ENCODE results near the gene ACACA.

The ACACA gene

DNA sequence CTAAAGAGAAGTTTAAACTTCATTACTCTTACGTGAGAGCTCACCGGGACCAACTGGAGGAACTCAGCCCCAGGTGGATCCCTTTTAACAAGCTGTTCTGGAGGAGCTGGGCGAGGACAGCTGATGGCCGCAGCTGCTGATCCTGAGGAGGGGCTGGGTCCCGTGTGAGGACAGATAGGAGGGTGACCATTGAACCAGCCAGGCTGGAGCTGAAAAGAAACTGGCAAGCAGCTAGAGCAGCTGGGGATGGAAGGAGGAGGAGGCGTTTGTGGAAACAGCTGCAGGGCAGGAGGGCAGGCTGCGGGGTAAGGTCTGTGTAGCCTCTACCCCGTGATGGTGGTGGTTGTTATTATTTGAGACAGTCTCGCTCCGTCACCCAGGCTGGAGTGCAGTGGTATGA lies 338.4 kb downstream of the ACACA start:
- no peak for DNase-seq (ENCODE audit: low read depth in 2 of 2)

DNA sequence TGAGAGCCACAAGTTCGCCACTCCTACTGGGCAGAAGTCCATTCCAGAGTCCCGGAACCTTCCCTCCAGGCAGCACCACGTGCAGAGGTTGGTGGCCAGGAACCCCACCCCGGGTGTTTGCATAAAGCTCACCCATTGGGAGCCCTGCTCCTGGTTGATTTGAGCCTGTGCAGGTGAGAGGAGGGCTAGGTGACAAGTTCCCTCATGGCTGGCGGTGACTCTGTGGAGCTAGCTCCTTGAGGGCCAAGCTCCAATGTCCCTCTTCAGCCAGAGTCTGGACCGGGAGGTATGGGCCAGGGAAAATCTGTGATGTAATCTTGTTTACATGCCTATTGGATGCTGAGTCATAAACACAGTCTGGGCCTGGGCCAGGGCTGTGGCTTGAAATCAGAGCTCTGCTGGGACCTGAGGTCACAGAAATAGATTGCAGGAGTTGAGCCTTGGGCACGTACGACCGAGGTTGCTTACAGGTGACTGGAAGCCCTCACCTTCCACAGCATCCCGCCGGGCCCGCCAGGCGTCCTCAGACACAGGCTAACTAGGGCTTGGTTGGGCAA lies 339.0 kb downstream of the ACACA start:
- DNase-seq (ENCODE audit: low read depth in 2 of 2) = no peak

DNA sequence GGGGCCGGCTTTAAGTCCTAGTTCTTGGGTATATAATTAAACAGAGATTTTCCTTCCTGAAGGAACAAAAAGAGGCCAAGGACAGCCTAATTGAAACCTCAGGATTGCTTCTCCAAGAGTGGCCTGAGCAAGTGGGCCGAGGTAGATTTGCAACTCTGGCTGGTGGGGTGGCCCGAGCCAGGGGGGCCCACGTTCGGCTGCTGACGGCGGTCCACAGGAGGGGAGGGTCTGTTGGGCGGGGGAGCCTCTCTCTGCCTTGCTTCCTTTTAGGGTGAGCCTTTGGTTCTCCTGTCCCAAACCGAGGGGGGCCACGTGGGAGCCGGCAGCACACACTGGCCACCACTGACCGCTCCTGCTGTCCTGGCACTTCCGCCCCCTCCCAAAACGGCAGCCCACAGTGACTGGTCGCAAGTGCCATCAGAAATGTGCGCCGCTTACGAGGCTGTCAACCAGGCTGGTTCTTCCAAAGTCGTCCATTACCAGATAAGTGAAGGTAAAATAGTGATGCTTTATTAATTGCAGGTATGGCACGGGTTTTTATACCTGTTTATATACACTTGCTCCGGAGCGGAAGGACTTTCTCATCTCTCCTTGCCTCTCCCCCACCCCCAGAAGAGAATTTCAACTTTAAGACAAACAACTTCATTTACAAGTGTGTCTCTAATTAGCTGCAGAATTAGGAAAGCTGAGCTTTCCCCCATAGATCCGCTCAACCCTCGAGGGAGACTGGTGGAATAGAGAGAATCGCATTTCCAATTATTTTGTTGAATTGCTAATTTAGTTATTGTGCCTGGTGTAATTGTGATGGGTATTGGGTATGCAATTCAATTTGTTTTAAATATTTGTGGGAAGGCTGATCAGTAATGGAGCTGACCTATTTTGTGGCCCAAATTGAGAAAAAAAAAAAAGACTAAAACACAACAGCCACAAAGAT lies 340.0 kb downstream of the ACACA start:
- DNase-seq (ENCODE audit: low read depth in 2 of 2) = no peak

DNA sequence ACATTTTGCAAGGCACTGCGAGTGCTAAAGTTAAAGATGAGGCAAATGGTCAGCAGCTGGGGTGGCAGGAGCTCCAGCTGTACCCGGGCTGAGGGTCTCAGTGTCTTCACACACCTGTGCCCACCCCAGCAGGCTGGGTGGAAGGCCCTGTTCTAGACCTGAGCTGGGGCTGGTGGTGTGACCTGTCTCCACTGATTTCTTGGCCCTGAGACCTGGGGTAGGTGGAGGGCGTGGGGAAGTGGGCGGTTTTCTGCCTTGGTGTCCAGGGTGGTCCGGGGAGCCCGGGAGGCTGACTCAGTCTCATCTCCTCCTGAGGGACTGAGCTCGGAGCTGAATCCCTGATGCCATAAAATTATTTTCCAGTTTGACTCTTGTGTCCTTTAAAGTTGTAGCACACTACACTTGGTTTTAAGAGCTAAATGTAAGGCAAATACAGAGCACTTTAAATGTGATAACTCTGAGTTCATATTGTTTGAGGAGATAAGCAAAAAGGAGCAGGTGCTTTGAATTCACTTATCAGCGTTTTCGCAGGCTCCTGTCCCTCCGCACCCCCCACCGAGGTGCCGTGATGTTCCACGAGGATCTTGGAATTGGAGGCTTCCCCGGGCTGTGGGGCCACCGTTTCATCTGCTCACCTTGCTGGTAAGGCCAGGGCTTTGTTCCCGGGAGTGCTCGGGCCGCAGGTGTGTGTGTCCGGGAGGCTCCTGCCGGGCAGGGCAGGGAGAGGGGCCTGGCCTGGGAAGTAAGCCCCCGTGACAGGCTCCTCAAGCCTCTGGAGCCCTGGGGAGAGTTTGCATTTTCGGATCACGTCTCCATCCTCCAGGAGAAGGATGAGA lies 340.9 kb downstream of the ACACA start:
- no peak for DNase-seq (ENCODE audit: low read depth in 2 of 2)

DNA sequence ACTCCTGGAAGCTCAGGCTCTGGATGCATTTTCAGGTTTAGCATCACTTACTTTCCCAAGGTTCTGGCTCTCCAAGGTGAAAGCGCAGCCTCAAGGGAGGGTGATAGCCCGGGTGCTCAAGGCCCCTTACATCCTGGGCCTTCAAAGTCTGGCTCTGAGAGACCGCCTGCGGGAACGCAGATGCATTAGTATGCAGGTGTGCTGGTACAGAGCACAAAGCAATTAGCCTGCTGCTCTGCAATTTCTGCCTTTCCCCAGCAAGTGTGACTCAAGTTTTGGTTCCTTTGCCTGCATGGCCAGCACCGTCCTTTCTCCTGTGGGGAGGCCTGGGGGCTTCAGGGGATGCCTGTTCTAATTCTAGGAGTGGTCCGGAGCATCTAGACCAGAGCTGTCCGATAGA lies 341.7 kb downstream of the ACACA start:
- DNase-seq (ENCODE audit: low read depth in 2 of 2) = no peak

DNA sequence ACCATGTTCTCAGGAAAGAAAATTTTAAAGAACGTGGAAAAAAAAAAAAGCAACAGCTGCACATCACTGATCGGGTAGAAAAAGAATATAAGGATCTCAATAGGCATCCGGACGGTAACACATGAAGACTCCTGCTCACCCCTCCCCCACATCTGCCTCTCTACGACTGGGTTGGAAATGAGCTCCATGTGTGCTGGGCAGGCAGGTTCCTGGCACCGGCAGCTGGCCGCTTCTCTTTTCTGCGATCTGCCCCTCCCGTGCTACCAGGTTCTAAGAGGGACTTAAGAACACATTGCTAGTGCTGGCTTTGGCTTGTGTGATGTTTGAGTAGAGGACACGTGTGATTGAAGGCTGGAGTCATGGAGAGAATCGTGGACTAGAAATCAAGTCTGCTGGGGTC lies 342.4 kb downstream of the ACACA start:
- DNase-seq (ENCODE audit: low read depth in 2 of 2) = no peak

DNA sequence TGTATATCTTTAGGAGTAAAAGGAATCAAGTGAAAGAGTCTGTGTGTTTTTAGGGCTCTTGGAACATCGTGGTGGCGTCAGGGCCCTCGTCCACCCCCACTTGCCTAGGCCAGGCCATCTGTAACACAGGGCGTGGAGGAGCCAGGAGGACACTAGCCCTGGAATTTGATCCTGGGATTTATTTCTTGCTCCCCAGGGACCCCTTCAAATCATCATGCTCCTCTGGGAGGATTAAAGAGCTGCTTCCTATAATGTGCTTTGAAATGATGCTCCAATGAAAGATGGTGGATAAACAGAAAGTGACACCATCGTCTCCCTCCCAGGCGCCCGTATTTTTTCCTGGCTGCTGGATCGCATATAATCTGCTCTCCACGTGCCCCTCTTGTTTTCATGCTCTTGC lies 344.6 kb downstream of the ACACA start:
- no peak for DNase-seq (ENCODE audit: low read depth in 2 of 2)

DNA sequence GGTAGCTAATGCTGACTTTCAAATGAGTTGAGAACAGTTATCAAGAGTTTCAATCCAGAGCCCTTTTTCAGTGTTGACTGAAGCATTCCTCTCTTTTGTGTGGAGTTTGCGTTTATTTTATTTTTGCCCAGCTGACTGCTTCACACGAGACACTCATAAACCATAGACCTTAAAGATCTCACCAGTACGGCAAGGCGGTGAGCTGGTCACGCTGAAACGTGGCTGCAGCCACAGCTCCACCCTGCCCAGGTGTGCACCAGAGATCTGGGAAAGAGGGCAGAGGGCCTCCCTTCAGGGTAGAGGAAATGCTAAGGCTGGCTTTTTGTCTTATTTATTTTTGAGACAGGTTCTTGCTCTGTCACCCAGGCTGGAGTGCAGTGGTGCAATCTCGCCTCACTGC lies 345.7 kb downstream of the ACACA start:
- no peak for DNase-seq (ENCODE audit: low read depth in 2 of 2)

DNA sequence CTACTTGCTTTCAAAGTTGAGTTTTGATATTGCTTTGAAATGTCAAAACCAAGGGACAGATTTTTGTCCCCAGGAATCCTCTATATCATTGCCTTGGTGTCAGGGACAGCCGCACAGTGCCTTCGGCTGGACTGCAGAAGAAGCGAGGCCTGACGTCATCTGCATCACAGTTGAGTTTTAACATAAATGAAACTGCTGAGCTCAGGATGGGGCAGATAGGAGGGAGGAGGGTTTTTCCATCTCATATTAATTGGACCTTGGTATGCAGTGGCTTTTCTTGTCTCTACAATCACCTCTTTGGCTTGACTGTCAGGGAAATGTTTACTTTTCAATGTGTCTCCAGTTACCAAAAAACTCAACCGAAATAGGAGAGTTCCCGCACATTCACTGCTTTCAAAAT lies 346.5 kb downstream of the ACACA start:
- DNase-seq (ENCODE audit: low read depth in 2 of 2) = no peak

DNA sequence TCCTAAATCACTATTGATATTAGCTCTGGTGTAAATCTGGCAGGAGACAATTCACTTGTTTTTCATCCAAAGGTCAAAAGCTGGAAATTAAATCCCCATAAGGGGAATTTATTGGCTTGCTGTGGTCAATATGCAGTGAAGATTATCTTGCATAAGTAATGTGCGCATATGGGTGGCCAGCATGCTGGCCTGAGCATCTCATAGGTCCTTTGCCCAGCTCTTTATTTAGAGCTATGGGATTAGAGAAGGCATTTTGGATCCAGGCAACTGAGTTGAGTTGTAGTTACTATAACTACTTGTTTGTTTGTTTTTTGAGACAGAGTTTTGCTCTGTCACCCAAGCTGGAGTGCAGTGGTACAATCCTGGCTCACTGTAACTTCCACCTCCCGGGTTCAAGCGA lies 347.1 kb downstream of the ACACA start:
- DNase-seq (ENCODE audit: low read depth in 2 of 2) = no peak

DNA sequence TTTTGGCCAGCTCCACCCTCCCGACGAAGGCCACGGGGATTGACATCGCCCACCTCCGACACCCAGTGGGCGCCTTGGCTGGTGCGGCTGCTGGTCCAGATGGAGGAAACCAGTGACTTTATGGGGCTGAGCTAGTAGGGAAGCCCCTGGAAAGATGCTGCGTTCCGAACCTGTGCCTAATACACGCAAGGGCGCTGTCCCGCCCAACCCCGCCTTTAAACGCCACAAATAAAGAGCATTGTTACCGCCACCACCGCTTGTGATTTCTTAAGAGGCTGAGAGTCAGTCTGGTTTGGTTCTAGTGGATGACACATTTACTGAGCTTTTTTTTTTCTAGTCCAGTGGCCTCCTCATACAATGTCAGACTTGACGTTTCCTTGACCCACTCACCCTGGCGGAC lies 350.0 kb downstream of the ACACA start:
- no peak for DNase-seq (ENCODE audit: low read depth in 2 of 2)

DNA sequence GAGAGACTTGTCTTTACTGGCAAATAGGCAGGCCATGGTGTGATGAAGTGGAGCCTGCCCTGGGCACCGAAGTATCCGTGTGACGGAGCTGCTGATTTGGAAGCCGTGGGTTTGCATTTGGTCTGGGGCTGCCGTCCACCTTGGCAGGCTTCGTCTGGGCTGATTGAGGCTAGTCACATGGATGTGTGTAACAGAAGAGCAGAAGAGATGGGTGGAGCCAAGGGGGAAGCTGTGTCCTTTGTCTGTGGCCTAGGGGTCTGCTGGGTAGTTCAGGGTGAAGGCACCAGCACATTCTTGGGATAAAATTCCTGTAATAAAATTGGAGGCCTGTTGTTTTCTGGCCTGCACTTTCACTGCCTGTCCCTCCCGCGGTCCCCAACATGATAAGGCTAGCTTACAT lies 351.7 kb downstream of the ACACA start:
- no peak for DNase-seq (ENCODE audit: low read depth in 2 of 2)

DNA sequence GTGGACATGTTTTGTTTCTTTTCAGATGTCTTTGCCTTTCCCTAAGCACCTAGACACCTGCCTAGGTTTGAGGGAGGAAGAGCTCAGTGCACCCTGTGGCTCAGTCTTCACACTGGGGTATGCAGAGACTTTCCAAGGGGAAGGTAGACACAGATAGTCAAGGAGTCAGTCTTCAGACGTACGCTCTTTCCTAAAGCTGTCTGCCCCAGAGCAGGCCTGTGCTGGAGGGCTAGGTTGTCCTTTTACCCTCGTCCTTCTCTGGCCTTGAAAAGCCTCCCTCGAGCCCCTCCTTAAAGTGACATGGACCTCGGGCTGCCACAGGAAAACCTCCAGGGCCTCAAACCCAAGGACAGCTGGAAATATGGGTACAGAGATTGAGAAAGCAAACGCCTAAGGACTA lies 354.2 kb downstream of the ACACA start:
- no peak for DNase-seq (ENCODE audit: low read depth in 2 of 2)

DNA sequence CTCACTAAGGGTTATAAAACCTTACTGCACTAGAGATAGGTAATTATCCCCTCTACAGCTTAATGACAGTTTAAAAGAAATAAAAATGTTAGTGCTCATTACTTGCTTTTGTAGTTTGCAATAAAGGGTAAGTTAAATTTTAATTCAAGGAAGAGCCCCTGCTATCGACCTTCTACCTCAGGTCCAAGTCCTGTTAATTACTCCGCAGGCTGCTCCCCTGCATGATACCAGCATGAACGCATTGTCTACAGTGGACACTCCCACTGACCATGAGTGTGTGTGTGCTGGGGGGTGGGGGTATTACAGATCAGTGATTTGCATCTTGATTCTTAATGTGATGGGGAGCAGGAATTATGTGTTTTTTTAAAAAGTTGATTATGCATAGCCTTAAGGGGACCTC lies 354.8 kb downstream of the ACACA start:
- DNase-seq (ENCODE audit: low read depth in 2 of 2) = no peak

DNA sequence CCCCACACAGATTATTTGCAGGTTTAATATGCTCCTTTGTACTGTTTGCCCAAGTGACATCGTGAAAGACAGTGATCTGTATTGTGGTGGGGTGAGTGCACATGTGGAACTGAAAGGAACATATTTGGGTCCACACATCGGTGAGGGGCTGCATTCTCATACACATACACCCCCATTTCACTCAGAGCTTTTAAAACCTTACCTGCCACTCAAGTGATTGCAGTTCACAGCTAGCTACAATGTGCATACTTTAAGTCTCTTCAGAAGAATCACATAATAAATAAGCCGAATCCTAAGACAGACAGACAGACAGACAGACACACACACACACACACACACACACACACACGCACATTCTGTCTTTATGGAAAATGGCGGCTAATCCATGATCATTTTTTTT lies 355.3 kb downstream of the ACACA start:
- no peak for DNase-seq (ENCODE audit: low read depth in 2 of 2)

DNA sequence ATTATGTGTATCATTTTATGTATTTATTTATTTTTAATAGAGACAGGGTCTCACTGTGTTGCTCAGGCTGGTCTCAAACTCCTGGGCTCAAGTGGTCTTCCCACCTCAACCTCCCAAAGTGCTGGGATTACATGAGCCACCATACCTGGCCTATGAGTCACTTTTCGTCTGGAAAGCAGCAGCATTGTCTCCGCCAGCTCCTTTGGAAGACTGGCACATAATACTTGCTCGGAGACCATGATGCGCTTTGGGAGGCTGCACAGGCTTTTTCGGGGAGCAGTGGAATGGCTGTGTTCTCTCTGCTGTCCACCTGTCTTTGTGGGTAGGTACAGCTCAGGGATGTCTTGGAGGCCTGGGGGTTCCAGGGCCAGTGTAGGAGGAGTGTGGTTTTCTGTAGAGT lies 355.7 kb downstream of the ACACA start:
- DNase-seq (ENCODE audit: low read depth in 2 of 2) = no peak

DNA sequence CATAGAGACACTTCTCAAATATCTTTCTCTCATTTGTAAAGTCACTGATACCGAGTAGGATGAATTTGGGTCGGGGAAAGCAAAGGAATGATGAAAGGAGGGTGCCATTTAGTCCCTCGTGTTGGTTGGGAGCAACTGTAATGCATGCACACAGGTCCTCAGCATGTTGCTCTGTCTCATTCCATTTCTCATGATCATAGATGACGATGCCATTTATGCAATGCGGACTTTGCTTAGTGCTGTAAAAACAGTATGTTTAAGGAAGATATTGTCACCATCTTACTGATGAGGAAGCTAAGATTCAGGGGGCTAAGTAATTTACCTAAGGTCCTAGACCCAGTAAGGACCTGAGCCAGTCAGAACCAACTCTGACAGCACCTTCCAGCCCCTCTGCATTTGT lies 357.8 kb downstream of the ACACA start:
- no peak for DNase-seq (ENCODE audit: low read depth in 2 of 2)

DNA sequence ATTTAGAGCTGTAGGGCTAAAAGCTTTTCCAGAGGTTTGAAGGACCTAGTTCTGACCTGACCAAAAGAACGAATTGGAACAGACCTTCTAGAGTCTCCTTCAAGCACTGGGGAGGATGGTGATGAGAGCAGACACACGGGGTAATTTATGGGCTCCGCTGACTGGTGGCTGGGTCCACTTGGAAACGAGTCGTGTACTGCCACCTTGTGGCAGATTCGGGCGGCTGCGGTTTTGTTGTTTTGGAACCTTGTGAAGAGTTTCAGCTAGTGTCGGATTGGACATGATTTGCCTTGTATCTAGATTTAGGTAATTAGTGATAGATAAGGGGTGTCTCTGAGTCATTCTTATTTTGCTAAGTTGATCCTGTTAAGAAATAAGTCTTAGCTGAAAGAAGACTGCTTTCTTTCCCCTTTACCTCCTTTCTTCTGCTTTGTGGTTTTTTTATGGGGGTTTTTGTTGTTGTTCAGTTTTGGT lies 359.0 kb downstream of the ACACA start:
- peak; percentile 52 to 75 for DNase-seq (ENCODE audit: low read depth in 2 of 2)

DNA sequence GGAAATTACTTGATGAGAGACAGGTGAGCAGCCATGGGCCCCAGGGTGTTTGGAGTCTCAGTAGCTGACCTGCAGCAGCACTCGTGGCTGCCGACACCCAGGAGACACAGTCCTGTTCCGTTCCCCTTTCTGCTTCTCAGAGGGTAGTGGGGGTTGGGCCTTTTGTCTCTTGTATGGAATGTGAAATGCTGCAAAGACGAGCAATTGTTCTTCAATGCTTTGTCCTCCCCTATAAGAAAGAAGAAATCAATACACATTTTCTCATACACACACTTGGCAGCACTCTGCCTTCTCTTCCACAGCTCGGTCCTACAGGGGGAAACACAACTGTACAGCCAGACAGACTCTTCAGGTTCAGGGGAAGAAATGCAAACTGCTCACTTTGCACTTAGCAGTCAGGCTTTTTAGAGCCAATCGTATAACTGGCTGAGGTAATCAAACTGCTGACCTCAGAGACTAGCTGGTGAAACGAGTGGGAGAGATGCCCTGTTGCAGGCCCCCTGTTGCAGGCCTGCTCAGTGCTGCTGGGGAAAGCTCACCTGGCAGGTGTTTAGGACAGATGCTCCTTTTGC lies 361.2 kb downstream of the ACACA start:
- DNase-seq (ENCODE audit: low read depth in 2 of 2) = no peak

DNA sequence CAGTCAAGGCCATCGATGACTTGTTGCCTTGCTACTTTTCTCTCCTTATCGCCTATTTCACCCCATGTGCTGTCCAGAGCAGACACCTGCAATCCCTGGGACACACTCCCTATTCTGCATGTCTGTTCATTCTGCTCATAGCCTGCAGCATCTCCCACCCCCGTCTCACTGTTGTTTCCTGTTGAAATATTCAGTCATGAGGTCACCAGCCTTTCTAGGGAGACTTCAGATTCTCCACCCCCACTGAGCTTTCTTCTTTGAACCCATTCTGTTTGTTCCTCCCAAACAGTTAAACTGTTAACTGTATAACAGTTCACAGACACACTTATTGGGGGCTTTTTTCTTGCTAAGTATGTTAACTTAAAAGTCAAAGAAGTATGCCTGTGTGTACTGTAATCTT lies 363.4 kb downstream of the ACACA start:
- DNase-seq (ENCODE audit: low read depth in 2 of 2) = no peak

DNA sequence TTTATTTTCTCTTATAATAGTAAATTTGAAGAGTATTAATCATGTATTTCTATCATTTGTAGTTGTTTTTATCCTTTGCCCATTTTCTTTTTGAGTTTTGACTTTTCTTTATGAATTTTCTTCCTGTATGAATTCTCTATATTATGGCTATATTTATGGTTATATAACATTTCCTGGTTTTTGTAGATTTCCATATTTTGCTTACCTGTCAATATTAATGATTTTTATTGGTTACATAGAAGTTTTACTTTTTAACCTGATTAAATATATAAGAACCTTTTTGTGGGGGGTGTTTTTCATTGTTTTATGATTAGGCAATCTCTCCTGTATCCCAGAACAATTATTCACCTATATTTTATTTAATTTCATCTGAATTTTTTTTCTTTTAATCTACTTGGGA lies 364.7 kb downstream of the ACACA start:
- DNase-seq (ENCODE audit: low read depth in 2 of 2) = no peak

DNA sequence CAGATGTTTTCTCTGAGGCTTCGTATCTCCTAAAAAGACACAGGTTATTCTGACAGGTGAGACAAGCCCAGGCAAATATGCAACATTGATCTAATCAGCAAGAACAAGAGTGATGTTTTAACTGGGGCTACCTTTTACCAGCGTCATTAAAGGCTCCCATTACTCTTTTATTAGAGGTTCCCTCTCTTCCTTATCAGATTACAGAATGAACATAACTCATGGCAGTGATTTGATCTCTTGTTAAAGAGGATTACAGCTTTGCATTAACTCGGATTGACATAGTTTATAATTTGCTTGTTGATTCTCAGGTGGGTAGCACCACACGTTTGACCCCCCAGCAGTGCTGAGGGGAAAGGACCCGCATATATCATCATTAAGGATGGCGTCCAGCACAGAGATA lies 367.4 kb downstream of the ACACA start:
- no peak for DNase-seq (ENCODE audit: low read depth in 2 of 2)
